ENCODE results near the gene RGS19.
"Not testable (repeated sequence)": the region's sequence is repeated elsewhere in the genome, so short reads cannot be mapped to it uniquely, and the experiment has no call there.

RGS19 gene, protein sequence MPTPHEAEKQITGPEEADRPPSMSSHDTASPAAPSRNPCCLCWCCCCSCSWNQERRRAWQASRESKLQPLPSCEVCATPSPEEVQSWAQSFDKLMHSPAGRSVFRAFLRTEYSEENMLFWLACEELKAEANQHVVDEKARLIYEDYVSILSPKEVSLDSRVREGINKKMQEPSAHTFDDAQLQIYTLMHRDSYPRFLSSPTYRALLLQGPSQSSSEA

DNA sequence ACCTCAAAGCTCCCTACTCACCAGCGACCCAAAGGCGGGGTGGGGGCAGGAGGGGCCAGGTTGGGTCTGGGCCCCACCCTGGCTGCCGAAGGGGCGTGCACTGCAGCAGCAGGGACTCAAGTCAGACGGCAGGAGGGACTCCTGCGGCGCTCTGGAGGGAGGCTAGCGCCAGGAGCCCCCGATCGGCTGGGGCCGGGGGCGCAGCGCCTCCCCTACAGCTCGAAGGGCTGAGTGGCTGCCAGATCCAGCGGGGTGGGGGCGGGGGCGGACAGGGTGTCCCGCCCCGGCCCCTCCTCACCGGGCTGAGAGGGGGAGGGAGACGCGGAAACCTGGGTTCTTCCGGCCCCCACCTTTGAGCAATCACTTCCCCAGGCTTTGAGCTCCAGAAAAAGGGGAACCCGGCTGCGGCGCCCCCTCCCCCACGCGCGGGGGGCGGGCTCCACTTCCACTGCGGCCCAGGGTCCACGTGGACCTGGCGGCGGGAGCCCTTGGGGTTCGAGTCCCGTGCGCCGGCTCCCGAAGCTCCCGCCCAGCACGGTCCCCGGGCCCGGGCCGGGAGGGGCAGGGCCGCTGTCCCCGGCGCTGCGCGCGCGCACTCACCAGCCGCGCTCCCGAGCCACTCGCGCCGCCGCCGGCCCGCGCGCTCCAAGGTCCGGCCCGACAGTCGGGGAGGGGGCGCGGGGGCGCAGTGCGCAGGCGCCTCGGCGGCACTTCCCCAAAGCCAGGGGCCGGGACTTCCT is at the start of gene RGS19:
Gene RGS19 (minus strand): TSS at position 246 of the 740 bp plus-strand sequence. CDS start 2,632 bp downstream, outside the sequence.
- DNase-seq, result peak; percentile 91

DNA sequence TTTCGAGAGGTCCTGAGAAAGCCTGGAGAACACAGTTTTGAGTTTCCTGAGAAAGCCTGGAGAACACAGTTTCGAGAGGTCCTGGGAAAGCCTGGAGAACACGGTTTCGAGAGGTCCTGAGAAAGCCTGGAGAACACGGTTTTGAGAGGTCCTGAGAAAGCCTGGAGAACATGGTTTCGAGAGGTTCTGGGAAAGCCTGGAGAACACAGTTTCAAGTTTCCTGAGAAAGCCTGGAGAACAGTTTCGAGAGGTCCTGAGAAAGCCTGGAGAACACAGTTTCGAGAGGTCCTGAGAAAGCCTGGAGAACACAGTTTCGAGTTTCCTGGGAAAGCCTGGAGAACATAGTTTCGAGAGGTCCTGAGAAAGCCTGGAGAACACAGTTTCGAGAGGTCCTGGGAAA is 44.2 kb upstream of the RGS19 start:
- DNase-seq, result not testable (repeated sequence)

GRCh38 chr20:64122927-64123326 is 43.6 kb upstream of the RGS19 start:
- DNase-seq, result not testable (repeated sequence)

- no peak for DNase-seq
Measured at GRCh38 chr20:64121586-64121985, 42.3 kb upstream of the RGS19 start.

DNA sequence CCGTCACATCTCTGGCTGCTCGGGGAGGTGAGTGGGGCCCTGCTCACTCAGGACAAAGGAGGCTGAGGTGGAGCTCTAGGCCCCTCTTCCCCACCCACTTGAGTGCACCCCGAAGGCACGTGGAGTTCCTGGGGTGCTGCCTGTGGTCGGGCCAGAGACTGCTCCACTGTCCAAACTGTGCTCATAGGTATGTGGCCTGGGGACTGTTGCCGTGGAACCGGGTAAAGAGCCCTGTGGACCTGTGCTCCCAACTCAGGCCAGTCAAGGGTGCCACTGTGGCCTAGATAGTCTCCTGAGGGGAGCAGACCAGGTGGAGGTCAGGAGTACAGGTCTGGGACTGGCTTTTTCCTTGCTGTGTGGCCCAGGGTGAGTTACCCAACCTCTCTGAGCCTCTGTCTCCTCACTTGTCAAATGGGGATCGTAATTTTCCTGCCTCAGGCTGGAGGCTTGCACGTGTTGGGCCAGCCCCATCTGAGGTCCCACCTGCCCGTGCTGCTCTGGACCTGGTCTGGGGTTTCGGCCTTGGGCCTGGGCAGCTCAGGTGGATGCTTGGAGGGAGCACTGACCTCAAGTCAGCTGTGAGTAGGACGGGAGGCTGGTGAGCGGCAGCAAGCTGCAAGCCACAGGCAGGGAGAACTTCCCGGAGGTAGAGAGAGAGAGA is 40.5 kb upstream of the RGS19 start:
- DNase-seq, result no peak

GRCh38 chr20:64119301-64119680 is 40.0 kb upstream of the RGS19 start:
- no peak for DNase-seq

DNA sequence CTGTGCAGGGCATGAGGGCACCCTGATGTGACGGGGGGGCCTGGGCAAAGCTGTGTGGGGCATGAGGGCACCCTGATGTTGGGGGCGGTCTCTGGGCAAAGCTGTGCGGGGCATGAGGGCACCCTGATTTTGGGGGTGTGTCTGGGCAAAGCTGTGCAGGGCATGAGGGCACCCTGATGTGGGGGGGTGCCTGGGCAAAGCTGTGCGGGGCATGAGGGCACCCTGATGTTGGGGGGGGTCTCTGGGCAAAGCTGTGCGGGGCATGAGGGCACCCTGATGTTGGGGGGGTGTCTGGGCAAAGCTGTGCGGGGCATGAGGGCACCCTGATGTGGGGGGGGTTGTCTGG is 38.1 kb upstream of the RGS19 start:
- not testable (repeated sequence) for DNase-seq

- DNase-seq, result no peak
Measured at GRCh38 chr20:64116541-64117431, 37.5 kb upstream of the RGS19 start.

GRCh38 chr20:64116016-64116415 is 36.7 kb upstream of the RGS19 start:
- no peak for DNase-seq

- no peak for DNase-seq
Measured at GRCh38 chr20:64115171-64115911, 36.0 kb upstream of the RGS19 start.

GRCh38 chr20:64114356-64114971 is 35.1 kb upstream of the RGS19 start:
- no peak for DNase-seq

DNA sequence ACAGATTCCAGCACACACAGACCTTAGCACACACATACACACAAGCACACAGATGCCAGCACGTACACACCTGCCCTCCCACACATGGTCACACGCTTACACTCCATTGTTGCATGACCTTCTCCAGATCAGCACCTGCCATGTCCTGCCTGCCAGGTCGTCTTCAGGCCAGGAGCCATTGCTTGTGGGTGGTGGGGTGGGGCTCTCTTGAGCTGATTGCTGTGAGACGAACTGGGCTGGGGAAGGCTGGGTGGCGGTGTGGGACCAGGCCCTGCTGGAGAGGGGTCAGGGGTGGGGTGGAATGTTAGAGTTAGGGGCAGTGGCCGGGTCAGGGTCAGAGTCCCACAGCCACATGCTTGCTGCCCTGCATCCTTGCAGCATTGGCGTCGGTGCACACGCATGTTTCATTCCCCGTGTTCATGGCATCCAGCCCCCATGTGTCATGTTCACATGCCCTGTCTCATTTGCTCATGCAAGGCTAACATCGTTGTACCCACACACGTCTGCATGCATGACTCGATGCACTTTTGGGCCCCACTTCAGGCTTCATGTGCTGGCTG is 34.6 kb upstream of the RGS19 start:
- DNase-seq, result no peak

GRCh38 chr20:64113444-64113775 is 34.1 kb upstream of the RGS19 start:
- no peak for DNase-seq

DNA sequence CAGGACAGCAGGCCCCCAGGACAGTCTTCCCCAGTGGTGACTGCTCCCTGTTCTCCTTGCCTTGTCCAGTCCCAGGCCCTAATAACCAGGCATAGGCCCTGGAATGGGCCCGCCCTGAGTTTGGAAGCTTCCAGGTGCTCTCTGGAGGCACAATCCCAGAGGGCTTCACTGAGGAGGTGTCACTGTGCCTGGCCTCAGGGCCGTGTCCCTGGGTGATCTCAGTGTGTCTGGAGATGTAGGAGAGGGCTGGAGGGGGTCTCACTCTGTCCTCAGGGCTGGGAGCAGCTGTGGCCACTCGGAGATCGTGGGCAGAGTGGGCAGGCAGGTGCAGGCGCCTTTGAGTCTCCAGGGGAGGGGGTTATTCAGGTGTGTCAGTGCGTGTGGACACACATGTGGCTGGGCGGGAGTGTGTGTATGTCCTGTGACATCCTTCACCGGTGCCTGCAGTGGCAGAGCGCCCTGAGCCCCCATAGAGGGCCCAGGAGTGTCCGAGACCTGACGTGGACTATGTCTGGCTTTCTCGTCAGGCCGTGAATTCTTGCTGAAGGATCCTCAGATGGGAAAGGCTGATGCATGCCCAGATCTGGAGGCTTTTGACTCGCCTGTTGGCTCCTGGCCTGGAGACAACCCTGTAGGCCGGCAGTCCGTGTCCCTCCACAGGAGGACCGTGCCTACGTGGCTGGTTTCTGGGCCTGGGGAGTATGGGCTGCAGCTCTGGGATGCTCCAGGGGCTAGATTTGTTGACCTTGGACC is 33.5 kb upstream of the RGS19 start:
- DNase-seq, result no peak

GRCh38 chr20:64111841-64112641 is 32.7 kb upstream of the RGS19 start:
- DNase-seq, result peak; percentile 58

GRCh38 chr20:64110411-64111068 is 31.2 kb upstream of the RGS19 start:
- no peak for DNase-seq

DNA sequence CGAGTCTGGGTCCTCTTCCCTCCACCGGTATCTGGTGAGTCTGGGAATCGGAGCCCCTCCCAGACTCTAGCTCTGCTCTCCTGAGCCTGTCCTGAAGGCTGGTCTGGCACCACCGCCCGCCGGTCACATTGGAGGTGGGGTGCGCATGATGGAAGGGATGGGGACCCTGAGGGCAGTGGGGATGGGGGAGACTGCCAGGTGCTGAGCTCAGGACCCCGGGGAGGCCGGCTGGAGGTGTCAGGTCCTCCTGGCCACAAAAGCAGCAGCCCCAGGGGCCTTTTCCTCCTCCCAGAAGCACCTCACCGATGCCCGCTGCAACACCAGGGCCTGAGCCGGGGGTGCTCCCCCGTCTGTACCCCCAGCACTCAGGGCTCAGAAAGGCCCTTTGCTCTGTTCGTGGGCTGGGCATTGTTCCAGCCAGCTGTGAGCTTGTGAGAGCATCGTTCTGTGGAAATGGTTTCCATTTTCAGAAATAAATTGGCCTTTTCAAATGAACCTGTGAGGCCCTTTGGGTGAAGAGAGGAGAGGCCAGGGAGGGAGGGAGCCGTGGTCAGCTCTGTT is 30.6 kb upstream of the RGS19 start:
- no peak for DNase-seq

DNA sequence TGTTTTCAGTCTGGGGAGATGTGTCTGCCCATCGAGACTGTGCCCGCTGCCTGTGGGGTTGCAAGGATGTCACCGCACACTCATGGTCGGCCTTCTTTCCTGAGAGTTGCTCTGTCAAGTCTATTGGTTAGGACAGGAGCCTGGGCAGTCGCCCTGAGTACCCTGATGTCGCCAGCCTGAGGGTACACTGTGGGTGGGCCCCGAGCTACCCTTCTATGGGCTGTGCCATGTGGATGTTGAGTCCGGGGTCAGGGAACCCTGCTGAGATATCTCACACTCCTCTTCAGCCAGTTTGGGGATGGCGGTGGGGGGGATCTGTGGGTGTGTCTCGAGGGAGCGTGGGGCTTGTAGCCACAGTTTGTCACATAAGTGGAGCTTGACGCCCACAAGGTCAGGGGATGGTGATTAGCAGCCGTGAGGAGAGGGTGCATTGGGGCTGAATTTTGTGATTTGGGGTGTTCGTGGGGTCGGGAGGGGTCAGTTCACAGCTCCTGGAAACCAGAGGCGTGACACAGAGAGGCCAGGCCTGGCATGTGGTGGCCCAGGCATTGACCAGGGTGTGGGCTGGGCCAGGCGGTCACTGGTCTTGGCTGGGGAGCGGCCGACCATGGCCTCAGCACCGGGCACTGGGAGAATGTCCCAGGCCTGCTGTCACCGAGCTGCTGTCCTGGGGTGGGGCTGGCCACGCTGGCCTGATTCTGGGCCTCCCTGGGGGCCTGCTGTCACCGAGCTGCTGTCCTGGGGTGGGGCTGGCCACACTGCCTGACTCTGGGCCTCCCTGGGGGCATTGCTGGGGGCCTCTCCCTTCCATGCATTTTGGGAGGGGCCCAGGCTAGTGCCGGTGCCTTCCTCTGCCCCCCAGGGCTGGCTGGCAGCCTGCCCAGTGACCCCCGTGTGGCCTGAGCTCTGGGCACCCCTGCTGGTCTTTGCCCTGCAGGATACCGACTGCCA is 29.7 kb upstream of the RGS19 start:
- DNase-seq, result no peak
